Measurements from ENCODE around the gene FOXI3. TPM values are rescaled to one million over a fixed set of nuclear protein-coding genes. Genes with fewer than 3 reads are reported as not detected.

FOXI3 gene
- total RNA-seq, 1 experiment from 2014 or later = not detected

- H3K36me3 Mint-ChIP-seq (ENCODE audit: insufficient read depth, unreplicated experiment) = no peaks in the 10 kb centered on the region
- BruUV-seq (replicated peaks) = no TSS peak
- intact Hi-C loops (cut with micrococcal nuclease; ENCODE audit: unreplicated experiment) = no loop called here
- no peaks in the 10 kb centered on the region for H3K9me3 ChIP-seq
- no peak overlapping the region for H3K4me3 Mint-ChIP-seq (ENCODE audit: unreplicated experiment)
- H3K4me1 ChIP-seq = no peaks in the 10 kb centered on the region
- no peak overlapping the region for H3K27ac Mint-ChIP-seq (ENCODE audit: unreplicated experiment)
- H3K9me3 Mint-ChIP-seq (ENCODE audit: unreplicated experiment) = no peaks in the 10 kb centered on the region
- POLR2A ChIA-PET = interaction anchor here (0.7 kb wide), 1 partner anchor 8 kb away, joined by 4 read pairs; no protein-coding TSS in a partner anchor
- TF ChIP-seq CTCF (IDR thresholded peaks at IDR 0.05; ENCODE audit: insufficient read depth in 1 of 2, low read depth in 1 of 2, low read length in 1 of 2, severe bottlenecking in 1 of 2, unreplicated experiment in 1 of 2) = no peak
- no peak overlapping the region for H3K4me3 ChIP-seq (ENCODE audit: low read depth, low read length)
- CTCF ChIA-PET = no interaction called here
- H3K4me1 Mint-ChIP-seq (ENCODE audit: low read depth, unreplicated experiment) = no peaks in the 10 kb centered on the region
- DNase-seq = no peak
- peaks cover 9% of the 10 kb centered on the region for H3K27me3 Mint-ChIP-seq (ENCODE audit: insufficient read depth, unreplicated experiment)
- 0 out of 2 replicates have a peak, but pooled peaks cover 2% of the 10 kb centered on the region for H3K27me3 ChIP-seq (replicated peaks; ENCODE audit: control insufficient read depth, insufficient read depth, low read length)
- H3K36me3 ChIP-seq (ENCODE audit: control insufficient read depth, insufficient read depth, low read length) = no peaks in the 10 kb centered on the region
Observed at GRCh38 chr2:88442473-88442872, 10.0 kb downstream of the FOXI3 start.

GRCh38 chr2:88442061-88442460, 10.4 kb downstream of the FOXI3 start:
- peak in 1 of 2 experiments; percentile 47 for DNase-seq
- BruUV-seq (replicated peaks) = no TSS peak
- Histone ChIP-seq H3K9me3 (no peaks in the 10 kb centered on the region), H3K4me3 (ENCODE audit: low read depth, low read length) (no peak overlapping the region), H3K4me1 (no peaks in the 10 kb centered on the region), H3K36me3 (ENCODE audit: control insufficient read depth, insufficient read depth, low read length) (no peaks in the 10 kb centered on the region), H3K27me3 (replicated peaks; ENCODE audit: control insufficient read depth, insufficient read depth, low read length) (0 out of 2 replicates have a peak, but pooled peaks cover 2% of the 10 kb centered on the region)
- Mint-ChIP-seq H3K4me1 (ENCODE audit: low read depth, unreplicated experiment) (no peaks in the 10 kb centered on the region), H3K36me3 (ENCODE audit: insufficient read depth, unreplicated experiment) (no peaks in the 10 kb centered on the region), H3K4me3 (ENCODE audit: unreplicated experiment) (no peak overlapping the region), H3K9me3 (ENCODE audit: unreplicated experiment) (no peaks in the 10 kb centered on the region), H3K27ac (ENCODE audit: unreplicated experiment) (no peak overlapping the region), H3K27me3 (ENCODE audit: insufficient read depth, unreplicated experiment) (peaks cover 11% of the 10 kb centered on the region)
- CTCF ChIA-PET = no interaction called here
- intact Hi-C loops (cut with micrococcal nuclease; ENCODE audit: unreplicated experiment) = no loop called here
- POLR2A ChIA-PET = interaction anchor here (0.7 kb wide), 1 partner anchor 8 kb away, joined by 4 read pairs; no protein-coding TSS in a partner anchor
- TF ChIP-seq CTCF (IDR thresholded peaks at IDR 0.05; ENCODE audit: insufficient read depth in 1 of 2, low read depth in 1 of 2, low read length in 1 of 2, severe bottlenecking in 1 of 2, unreplicated experiment in 1 of 2) = no peak

- no peaks in the 10 kb centered on the region for H3K4me1 Mint-ChIP-seq (ENCODE audit: low read depth, unreplicated experiment)
- CTCF ChIA-PET = no interaction called here
Observed at GRCh38 chr2:88437010-88437409, 15.5 kb downstream of the FOXI3 start.

More at GRCh38 chr2:88437010-88437409, 15.5 kb downstream of the FOXI3 start:
- Histone ChIP-seq H3K4me3 (ENCODE audit: low read depth, low read length) (no peak overlapping the region), H3K9me3 (peaks cover 3% of the 10 kb centered on the region; the same call in 1 of the 2 replicates), H3K36me3 (ENCODE audit: control insufficient read depth, insufficient read depth, low read length) (no peaks in the 10 kb centered on the region), H3K4me1 (no peaks in the 10 kb centered on the region), H3K27me3 (replicated peaks; ENCODE audit: control insufficient read depth, insufficient read depth, low read length) (0 out of 2 replicates have a peak, but pooled peaks cover under 1% of the 10 kb centered on the region)
- no peak overlapping the region for H3K4me3 Mint-ChIP-seq (ENCODE audit: unreplicated experiment)
- intact Hi-C loops (cut with micrococcal nuclease; ENCODE audit: unreplicated experiment) = no loop called here
- no TSS peak for BruUV-seq (replicated peaks)
- POLR2A ChIA-PET = no interaction called here
- TF ChIP-seq CTCF (IDR thresholded peaks at IDR 0.05; ENCODE audit: insufficient read depth in 1 of 2, low read depth in 1 of 2, low read length in 1 of 2, severe bottlenecking in 1 of 2, unreplicated experiment in 1 of 2) = no peak
- H3K27me3 Mint-ChIP-seq (ENCODE audit: insufficient read depth, unreplicated experiment) = peaks cover 14% of the 10 kb centered on the region
- H3K9me3 Mint-ChIP-seq (ENCODE audit: unreplicated experiment) = no peaks in the 10 kb centered on the region
- DNase-seq = no peak
- no peaks in the 10 kb centered on the region for H3K36me3 Mint-ChIP-seq (ENCODE audit: insufficient read depth, unreplicated experiment)
- no peak overlapping the region for H3K27ac Mint-ChIP-seq (ENCODE audit: unreplicated experiment)

Measured in Caco-2 (cell line).